SK-N-SH (cell line): ENCODE results near the gene ZFYVE9.

Experiments
- EP300 ChIP-seq, 2 experiments: IDR thresholded peaks; 2 replicates each; pipeline versions ENCODE4 v1.4.0 to v1.6.1; 2012; ENCODE audit warnings: borderline replicate concordance in 1 of 2, low read depth in 1 of 2, low read length in 1 of 2
- EZH2phosphoT487 ChIP-seq: fragments of 200-600 bp; sonication (generic); IDR thresholded peaks from 2 replicates; pipeline ENCODE4 v1.6.1; 2017; ENCODE audit warnings: low read depth, mixed run types, mild to moderate bottlenecking, antibody characterized with exemption, moderate library complexity, borderline replicate concordance
- MXI1 ChIP-seq: IDR thresholded peaks from 2 replicates; pipeline ENCODE4 v1.6.1; 2012; ENCODE audit warnings: mild to moderate bottlenecking, low read depth, low read length, improper control_type of control experiment
- POLR2AphosphoS5 ChIP-seq: IDR thresholded peaks from 2 replicates; pipeline ENCODE4 v1.6.1; 2012; ENCODE audit warnings: low read depth, low read length
- RFX5 ChIP-seq: IDR thresholded peaks from 2 replicates; pipeline ENCODE4 v1.6.1; 2012; ENCODE audit warnings: mild to moderate bottlenecking, improper control_type of control experiment, low read length
- TCF12 ChIP-seq: IDR thresholded peaks from 2 replicates; pipeline ENCODE4 v1.4.0; 2012
- TF ChIP-seq, protein P1 (sequence below): fragments of 200-600 bp; sonication (generic); IDR thresholded peaks from 2 replicates; pipeline ENCODE4 v1.6.1; 2017; ENCODE audit warnings: antibody characterized with exemption, mild to moderate bottlenecking, moderate library complexity
- TF ChIP-seq, protein P2 (sequence below): fragments of 150-350 bp; IDR thresholded peaks from 2 replicates; pipeline ENCODE4 v1.6.1; 2017; ENCODE audit warnings: antibody characterized with exemption, low read length, low read depth, borderline replicate concordance
- TF ChIP-seq, protein P3 (sequence below): IDR thresholded peaks from 2 replicates; pipeline ENCODE4 v1.4.0; 2012; ENCODE audit warnings: low read depth
- TF ChIP-seq, protein P4 (sequence below): IDR thresholded peaks from 2 replicates; pipeline ENCODE4 v1.4.0; 2012; ENCODE audit warnings: low read depth, borderline replicate concordance
- TF ChIP-seq, protein P5 (sequence below): IDR thresholded peaks from 2 replicates; pipeline ENCODE4 v1.6.1; 2012; ENCODE audit warnings: mild to moderate bottlenecking, low read depth, low read length, moderate library complexity

DNA sequence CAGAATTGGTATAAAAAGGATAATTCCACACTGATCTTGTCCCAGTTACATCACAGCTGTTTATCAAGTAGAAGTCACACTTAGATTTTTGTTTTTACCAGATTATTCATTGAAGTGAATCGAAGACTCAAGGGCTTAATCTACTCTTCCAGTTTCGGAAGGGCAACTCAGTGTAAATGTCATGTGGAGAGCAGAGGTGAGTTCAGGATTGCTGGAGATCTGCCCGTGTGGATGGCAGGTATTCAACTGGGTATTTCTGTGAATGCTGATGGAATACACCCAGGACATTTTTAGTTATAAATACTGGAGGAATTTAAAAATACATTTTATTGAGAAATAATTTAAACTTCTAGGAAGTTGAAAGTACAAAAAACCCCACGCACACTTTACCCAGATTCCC lies 204.8 kb downstream of the ZFYVE9 start:
- TF ChIP-seq, protein P1, sequence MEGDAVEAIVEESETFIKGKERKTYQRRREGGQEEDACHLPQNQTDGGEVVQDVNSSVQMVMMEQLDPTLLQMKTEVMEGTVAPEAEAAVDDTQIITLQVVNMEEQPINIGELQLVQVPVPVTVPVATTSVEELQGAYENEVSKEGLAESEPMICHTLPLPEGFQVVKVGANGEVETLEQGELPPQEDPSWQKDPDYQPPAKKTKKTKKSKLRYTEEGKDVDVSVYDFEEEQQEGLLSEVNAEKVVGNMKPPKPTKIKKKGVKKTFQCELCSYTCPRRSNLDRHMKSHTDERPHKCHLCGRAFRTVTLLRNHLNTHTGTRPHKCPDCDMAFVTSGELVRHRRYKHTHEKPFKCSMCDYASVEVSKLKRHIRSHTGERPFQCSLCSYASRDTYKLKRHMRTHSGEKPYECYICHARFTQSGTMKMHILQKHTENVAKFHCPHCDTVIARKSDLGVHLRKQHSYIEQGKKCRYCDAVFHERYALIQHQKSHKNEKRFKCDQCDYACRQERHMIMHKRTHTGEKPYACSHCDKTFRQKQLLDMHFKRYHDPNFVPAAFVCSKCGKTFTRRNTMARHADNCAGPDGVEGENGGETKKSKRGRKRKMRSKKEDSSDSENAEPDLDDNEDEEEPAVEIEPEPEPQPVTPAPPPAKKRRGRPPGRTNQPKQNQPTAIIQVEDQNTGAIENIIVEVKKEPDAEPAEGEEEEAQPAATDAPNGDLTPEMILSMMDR = no peak
- TF ChIP-seq EP300 (IDR thresholded peaks at IDR 0.05; ENCODE audit: borderline replicate concordance in 1 of 2, low read depth in 1 of 2, low read length in 1 of 2) (no peak), MXI1 (no peak), POLR2AphosphoS5 (no peak), EZH2phosphoT487 (no peak), TCF12 (no peak), RFX5 (no peak)
- TF ChIP-seq, protein P2, sequence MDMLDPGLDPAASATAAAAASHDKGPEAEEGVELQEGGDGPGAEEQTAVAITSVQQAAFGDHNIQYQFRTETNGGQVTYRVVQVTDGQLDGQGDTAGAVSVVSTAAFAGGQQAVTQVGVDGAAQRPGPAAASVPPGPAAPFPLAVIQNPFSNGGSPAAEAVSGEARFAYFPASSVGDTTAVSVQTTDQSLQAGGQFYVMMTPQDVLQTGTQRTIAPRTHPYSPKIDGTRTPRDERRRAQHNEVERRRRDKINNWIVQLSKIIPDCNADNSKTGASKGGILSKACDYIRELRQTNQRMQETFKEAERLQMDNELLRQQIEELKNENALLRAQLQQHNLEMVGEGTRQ = no peak
- TF ChIP-seq, protein P3, sequence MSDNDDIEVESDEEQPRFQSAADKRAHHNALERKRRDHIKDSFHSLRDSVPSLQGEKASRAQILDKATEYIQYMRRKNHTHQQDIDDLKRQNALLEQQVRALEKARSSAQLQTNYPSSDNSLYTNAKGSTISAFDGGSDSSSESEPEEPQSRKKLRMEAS = no peak
- TF ChIP-seq, protein P4, sequence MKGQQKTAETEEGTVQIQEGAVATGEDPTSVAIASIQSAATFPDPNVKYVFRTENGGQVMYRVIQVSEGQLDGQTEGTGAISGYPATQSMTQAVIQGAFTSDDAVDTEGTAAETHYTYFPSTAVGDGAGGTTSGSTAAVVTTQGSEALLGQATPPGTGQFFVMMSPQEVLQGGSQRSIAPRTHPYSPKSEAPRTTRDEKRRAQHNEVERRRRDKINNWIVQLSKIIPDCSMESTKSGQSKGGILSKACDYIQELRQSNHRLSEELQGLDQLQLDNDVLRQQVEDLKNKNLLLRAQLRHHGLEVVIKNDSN = no peak
- TF ChIP-seq, protein P5, sequence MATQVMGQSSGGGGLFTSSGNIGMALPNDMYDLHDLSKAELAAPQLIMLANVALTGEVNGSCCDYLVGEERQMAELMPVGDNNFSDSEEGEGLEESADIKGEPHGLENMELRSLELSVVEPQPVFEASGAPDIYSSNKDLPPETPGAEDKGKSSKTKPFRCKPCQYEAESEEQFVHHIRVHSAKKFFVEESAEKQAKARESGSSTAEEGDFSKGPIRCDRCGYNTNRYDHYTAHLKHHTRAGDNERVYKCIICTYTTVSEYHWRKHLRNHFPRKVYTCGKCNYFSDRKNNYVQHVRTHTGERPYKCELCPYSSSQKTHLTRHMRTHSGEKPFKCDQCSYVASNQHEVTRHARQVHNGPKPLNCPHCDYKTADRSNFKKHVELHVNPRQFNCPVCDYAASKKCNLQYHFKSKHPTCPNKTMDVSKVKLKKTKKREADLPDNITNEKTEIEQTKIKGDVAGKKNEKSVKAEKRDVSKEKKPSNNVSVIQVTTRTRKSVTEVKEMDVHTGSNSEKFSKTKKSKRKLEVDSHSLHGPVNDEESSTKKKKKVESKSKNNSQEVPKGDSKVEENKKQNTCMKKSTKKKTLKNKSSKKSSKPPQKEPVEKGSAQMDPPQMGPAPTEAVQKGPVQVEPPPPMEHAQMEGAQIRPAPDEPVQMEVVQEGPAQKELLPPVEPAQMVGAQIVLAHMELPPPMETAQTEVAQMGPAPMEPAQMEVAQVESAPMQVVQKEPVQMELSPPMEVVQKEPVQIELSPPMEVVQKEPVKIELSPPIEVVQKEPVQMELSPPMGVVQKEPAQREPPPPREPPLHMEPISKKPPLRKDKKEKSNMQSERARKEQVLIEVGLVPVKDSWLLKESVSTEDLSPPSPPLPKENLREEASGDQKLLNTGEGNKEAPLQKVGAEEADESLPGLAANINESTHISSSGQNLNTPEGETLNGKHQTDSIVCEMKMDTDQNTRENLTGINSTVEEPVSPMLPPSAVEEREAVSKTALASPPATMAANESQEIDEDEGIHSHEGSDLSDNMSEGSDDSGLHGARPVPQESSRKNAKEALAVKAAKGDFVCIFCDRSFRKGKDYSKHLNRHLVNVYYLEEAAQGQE = no peak
